GM21786 (cell line): ENCODE data around the gene RPS26.
"Not testable (repeated sequence)": the region's sequence is repeated elsewhere in the genome, so short reads cannot be mapped to it uniquely, and the experiment has no call there.

Experiments
- ATAC-seq: cut with Tn5 transposase; IDR thresholded peaks from one replicate; pipeline ENCODE4 v1.9.1; 2021; ENCODE audit not compliant: unreplicated experiment

The RPS26 gene

GRCh38 chr12:56041552-56042429 lies at the start of gene RPS26:
Gene RPS26, plus strand, starts transcription at chr12:56041918. Its CDS starts 249 bp downstream, at chr12:56042167.
- ATAC-seq: peak; percentile 96

- no peak for ATAC-seq
These were observed 48.4 kb upstream of the RPS26 start for GRCh38 chr12:55993230-55993853.

DNA sequence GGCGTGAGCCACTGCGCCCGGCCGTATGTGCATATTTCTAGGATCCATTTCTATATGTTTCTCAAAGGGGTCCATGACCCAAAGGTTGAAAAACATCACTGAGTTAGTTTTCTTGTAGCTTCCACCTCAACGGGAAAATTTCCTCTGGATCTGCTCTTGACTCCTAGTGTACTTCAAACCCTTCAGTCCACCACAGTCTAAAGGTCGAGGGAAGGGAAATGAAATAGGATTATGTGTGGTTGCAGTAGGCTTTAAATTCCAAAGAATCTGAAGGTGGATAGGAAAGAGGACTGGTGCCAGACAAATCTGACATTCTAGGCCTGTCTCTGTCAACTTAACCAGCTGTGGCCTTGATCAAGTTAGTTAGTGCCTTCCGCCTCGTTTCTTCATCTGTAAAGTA lies 46.4 kb upstream of the RPS26 start:
- ATAC-seq: no peak

DNA sequence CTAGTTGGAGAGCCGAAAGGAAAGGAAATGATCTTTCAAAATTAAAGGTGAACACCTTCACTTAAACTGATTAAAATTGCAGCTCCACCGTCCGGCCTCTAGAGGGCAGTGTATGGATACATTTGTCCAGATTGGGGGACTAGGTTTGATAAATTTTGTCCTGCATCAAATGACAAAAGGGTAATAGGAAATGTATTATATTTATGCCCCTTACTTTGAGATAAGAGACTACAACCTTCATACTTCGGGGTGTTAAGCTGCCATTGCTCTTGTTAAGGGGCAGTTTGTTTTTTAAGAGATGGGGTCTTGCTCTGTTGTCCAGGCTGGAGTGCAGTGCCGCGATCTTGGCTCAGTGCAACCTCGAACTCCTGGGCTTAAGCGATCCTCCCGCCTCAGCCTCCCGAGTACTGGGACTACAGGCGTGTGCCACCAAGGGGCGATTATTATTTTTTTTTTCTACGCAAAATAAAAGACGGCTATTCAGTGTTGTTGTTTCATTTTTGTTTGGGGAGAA lies 45.5 kb upstream of the RPS26 start:
- ATAC-seq: no peak

DNA sequence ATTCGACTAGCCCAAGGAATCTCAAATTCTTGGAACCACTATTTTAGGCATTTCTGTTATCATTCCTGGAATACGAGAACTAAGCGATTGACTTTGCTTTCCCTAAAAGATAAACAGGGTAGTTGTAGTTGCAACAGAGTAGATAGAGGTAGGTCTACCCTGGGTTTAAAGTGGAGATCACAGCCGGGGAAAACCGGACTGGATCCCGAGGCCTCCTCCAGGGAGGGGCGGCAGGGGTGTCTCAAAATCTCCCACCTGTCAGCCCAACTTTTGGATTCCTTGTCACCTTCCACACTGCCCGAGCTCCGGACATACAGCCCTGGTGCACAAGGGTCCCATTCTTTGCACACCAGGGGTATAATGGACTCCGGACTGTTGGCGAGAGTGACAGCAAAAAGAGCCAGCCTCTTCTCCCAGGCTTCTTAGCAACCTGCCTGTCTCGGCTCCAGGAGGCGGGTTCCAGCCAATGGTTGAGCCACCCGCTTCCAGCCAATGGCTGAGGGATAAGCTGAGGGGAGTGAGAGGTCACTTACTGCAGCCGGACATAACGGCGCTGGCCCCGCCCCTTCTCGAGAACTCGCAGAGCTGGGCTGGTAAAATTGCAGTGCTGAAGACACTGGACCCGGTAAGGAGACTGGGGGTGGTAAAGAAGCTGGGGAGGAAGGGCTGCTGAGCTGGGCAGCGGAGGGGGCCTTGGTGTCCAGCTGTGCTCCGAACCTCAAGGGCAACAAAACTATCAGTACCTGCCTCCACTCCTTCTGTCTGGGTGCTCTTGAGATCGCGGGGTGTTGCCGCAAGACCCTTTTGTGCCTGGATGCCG lies 44.8 kb upstream of the RPS26 start, which contains the start of gene SUOX:
Gene SUOX, plus strand, starts transcription at position 562 of the 820 bp plus-strand sequence. CDS start 4,946 bp downstream, outside the sequence.
- ATAC-seq: peak; percentile 100

GRCh38 chr12:55997535-55997859 lies 44.2 kb upstream of the RPS26 start:
- no peak for ATAC-seq

- not testable (repeated sequence) for ATAC-seq
These were observed 42.2 kb upstream of the RPS26 start for GRCh38 chr12:55999522-55999921.

- ATAC-seq: not testable (repeated sequence)
These were observed 41.6 kb upstream of the RPS26 start for GRCh38 chr12:55999999-56000540.

- ATAC-seq: no peak
These were observed 40.1 kb upstream of the RPS26 start for GRCh38 chr12:56001487-56002100.

DNA sequence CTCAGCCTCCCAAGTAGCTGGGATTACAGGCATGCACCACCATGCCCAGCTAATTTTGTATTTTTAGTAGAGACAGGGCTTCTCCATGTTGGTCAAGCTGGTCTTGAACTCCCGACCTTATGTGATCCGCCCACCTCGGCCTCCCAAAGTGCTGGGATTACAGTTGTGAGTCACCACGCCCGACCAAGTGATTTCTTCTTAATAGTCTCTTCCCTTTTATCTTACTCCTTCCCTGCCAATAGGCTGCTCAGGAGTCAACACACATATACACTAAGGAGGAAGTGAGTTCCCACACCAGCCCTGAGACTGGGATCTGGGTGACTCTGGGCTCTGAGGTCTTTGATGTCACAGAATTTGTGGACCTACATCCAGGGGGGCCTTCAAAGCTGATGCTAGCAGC lies 38.3 kb upstream of the RPS26 start:
- not testable (repeated sequence) for ATAC-seq

DNA sequence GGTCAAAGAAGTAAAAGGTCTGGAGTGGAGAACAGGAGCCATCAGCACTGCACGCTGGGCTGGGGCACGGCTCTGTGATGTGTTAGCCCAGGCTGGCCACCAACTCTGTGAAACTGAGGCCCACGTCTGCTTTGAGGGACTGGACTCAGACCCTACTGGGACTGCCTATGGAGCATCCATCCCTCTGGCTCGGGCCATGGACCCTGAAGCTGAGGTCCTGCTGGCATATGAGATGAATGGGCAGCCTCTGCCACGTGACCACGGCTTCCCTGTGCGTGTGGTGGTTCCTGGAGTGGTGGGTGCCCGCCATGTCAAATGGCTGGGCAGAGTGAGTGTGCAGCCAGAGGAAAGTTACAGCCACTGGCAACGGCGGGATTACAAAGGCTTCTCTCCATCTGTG lies 37.5 kb upstream of the RPS26 start:
- no peak for ATAC-seq

DNA sequence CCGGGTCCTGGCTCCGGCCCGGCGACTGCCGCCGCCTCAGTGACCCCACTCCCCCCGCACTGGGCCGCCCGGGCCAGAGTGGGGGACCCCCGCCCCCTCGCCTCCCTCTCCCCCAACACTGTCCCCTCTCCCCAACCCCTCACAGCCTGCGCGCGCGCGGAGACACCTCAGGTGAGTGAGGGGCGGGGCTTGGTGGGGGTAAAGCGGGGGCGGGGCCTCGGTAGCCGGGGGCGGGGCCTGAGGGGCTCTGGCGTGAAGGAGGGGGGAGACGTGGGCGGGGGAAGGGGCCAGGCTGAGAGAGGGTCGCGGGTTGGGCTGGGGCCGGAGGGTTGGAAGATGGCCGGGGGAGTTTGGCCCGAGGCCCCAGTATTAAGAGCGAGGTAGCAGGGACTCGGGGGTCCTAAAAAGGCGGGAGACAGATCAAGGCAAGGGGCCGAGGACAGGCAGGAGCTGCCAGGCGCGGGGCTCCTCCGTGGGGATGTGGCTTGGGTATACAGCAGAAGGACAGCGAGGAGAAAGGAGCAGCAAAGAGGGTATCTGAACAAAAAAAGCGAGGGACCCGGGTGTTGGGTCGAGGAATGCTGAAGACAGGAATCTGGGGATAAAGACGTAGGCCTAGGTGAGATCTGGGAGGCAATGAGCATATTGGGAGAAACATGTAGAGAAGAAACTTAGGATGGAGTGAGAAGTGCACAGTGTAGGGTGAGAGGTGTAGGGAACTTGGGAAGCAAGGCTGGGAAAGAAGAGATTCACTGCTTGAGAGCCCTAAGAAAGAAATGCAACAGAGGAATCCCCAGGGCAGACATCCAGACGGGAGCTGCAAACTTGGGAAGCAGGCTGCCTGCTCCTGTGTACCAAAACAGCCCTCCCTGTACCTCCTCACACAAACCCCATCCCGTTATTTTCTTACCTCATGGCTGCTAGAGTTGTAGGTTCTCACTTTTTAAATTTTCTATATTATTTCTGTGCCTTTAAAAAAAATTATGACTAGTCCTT lies 33.9 kb upstream of the RPS26 start:
- ATAC-seq: peak; percentile 44

GRCh38 chr12:56010111-56010570 lies 31.6 kb upstream of the RPS26 start:
- ATAC-seq: no peak

GRCh38 chr12:56011509-56012090 lies 30.1 kb upstream of the RPS26 start:
- no peak for ATAC-seq

GRCh38 chr12:56013482-56013881 lies 28.2 kb upstream of the RPS26 start:
- no peak for ATAC-seq

DNA sequence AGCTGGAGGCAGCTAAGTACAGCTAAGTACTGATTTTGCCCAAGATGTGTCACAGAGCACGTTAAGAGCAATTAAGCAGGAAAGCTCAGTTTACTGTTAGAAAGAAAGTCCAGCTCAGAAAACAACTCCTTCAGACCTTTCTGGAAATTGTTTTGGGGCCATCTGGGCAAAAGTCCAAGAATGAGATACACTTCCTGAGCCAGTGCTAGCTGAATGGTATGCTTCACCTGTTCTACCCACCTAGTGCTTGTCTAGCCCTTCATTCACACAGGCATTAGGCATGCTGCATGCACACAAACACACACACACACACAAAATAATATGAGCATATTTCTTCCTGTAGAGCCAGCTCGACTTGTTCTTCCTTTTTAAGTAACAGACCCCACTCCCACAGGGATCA lies 27.5 kb upstream of the RPS26 start:
- no peak for ATAC-seq

DNA sequence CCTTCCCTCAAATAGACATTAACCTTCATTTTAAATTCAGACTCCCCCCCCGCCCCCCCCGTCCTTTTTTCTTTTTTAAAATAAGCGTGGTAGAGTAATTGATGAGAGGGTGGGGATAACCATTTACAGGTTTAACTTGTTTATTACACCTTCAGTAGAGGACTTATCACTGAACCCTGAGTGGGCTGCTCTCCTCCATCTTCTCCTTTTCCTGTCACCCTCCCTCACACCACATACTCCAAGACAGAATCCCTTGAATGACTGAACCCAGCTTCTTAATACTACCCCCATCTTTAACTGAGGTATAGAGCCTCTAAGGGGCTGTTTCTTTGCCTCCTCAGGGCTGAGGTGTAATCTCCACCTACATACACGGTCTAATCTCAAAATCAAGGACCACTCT lies 24.5 kb upstream of the RPS26 start:
- no peak for ATAC-seq

DNA sequence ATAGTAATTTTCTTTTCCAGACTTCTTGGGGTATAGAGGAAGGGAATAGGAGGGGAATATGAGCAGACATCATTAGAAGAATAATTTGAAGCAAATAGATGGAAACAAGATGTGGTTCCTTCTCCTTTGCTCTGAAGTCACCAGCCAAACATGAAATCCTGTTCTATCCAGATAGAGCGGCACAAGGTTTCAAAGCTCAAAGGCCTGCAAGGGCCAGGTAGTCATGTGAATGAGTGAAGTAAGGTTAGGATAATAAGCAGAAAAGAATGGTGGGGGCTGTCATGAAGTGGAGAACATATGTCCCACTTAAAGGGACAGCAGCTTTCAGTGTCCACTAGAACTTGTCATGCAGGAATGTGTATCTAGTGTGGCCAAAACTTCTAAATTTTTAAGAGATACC lies 23.4 kb upstream of the RPS26 start:
- no peak for ATAC-seq
